AG09319 (cell line): ENCODE measurements around the gene PREPL.

Source experiments
- DNase-seq: peaks from one replicate; pipeline ENCODE4 v3.0.0-alpha.2; 2010; ENCODE audit warnings: low read depth; ENCODE audit errors: extremely low read depth
- CTCF ChIP-seq: IDR thresholded peaks from 2 replicates; pipeline ENCODE4 v1.5.1; 2011; ENCODE audit warnings: low read depth, mild to moderate bottlenecking, inconsistent platforms, low read length, moderate library complexity

Gene PREPL

GRCh38 chr2:44296653-44297052 is 64.6 kb downstream of the PREPL start:
- TF ChIP-seq CTCF: no peak
- no peak for DNase-seq

GRCh38 chr2:44295633-44296359 is 65.5 kb downstream of the PREPL start:
- TF ChIP-seq CTCF: peak; percentile 1
- DNase-seq: no peak

GRCh38 chr2:44295113-44295512 is 66.2 kb downstream of the PREPL start:
- no peak for DNase-seq
- TF ChIP-seq CTCF: no peak

GRCh38 chr2:44291281-44292248 is 69.7 kb downstream of the PREPL start:
- peak; percentile 27 for DNase-seq
- TF ChIP-seq CTCF: peak; percentile 76

GRCh38 chr2:44290261-44290660 is 71.0 kb downstream of the PREPL start:
- no peak for TF ChIP-seq CTCF
- DNase-seq: no peak

- no peak for DNase-seq
- TF ChIP-seq CTCF: no peak
These were observed 74.2 kb downstream of the PREPL start for GRCh38 chr2:44286884-44287638.
